D721Med (cell line): Measurements from ENCODE around the gene RUNX3.

Experiments
- DNase-seq: peaks from one replicate; pipeline ENCODE4 v3.0.0; 2011; ENCODE audit warnings: low spot score; ENCODE audit not compliant: insufficient read length
- FAIRE-seq: peaks from 2 replicates; lab custom pipeline; 2011; peaks lifted over from hg19 to GRCh38; lab: Jason Lieb, UNC
- TF ChIP-seq, protein P1 (sequence below): IDR thresholded peaks from 2 replicates; pipeline ENCODE4 v1.5.1; 2012; ENCODE audit warnings: mild to moderate bottlenecking, control low read depth; ENCODE audit not compliant: insufficient read depth; ENCODE audit errors: missing control alignments

RUNX3 gene

DNA sequence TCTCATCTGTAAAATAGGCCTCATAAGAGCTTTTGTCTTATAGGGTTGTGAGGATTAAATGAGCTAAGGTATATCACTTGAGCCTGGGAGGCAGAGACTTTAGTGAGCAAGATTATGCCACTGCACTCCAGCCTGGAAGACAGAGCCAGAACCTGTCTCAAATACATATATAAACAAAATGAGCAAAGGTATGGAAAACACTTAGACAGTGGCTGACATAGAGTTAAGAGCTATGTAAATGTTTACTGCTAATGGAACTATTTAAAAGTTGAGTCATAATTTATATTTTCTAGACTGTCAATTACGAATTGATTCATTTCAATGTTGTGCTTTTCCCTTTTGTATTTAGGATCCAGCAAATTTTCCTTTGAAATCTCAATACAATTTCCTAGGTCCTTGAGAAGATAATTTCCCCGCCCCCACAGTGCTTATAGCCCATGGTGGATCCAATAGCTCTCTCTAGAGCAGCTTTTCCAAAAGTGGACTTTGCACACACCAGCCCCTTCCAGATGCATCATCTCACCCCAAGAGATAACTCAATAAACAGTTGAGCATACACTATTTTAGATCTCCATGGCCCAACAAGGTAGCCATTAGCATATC lies 21.8 kb upstream of the RUNX3 start:
- FAIRE-seq (no peak), DNase-seq (no peak)
- TF ChIP-seq, protein P1, sequence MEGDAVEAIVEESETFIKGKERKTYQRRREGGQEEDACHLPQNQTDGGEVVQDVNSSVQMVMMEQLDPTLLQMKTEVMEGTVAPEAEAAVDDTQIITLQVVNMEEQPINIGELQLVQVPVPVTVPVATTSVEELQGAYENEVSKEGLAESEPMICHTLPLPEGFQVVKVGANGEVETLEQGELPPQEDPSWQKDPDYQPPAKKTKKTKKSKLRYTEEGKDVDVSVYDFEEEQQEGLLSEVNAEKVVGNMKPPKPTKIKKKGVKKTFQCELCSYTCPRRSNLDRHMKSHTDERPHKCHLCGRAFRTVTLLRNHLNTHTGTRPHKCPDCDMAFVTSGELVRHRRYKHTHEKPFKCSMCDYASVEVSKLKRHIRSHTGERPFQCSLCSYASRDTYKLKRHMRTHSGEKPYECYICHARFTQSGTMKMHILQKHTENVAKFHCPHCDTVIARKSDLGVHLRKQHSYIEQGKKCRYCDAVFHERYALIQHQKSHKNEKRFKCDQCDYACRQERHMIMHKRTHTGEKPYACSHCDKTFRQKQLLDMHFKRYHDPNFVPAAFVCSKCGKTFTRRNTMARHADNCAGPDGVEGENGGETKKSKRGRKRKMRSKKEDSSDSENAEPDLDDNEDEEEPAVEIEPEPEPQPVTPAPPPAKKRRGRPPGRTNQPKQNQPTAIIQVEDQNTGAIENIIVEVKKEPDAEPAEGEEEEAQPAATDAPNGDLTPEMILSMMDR, result no peak

DNA sequence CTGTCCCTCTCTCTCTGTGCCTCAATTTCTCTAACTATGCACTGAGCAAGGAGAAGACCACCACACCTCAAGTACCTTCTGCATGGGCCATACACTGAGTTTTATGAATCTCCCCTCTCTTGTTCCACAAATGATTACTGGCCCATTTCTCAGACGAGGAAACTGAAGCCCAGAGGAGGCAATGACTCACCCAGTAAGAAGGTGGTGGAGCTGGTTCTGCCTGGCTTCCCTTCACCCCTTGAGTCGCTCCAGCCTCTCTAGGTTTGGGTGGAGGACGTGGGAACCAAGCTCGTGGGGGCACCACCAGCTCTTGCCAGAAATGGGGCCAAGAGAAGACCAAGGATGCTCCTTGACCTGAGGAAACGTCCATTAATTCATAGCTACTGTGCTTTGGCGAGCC lies 21.3 kb upstream of the RUNX3 start:
- TF ChIP-seq, protein P1, result no peak
- no peak for DNase-seq
- no peak for FAIRE-seq

DNA sequence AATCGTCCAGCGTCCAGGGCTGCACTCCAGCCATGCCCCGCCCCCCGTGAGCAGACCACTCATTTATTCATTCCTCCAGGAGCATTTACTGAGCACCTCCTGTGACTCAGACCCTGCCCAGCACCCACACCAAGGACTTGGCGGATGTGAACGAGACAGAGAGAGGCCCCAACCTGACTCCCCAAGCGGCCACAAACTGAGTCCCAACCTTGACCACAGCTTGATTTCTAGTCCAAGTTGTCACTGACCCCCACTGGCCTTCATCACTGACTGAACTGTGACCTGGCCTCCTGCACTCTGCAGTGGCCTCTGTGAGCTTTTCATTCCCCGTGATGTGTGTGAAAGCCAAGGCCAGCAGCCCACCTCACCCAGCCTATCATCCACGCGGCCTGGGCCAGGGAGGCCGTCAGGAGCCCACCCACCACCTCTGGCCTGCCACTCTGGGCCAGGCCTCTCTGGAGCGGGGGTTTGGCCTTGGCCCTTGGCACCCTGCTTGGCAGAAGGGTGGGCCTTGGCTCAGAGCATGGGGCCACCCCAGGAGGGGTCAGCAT lies 19.3 kb upstream of the RUNX3 start:
- DNase-seq (no peak), FAIRE-seq (no peak)
- TF ChIP-seq, protein P1, result no peak

DNA sequence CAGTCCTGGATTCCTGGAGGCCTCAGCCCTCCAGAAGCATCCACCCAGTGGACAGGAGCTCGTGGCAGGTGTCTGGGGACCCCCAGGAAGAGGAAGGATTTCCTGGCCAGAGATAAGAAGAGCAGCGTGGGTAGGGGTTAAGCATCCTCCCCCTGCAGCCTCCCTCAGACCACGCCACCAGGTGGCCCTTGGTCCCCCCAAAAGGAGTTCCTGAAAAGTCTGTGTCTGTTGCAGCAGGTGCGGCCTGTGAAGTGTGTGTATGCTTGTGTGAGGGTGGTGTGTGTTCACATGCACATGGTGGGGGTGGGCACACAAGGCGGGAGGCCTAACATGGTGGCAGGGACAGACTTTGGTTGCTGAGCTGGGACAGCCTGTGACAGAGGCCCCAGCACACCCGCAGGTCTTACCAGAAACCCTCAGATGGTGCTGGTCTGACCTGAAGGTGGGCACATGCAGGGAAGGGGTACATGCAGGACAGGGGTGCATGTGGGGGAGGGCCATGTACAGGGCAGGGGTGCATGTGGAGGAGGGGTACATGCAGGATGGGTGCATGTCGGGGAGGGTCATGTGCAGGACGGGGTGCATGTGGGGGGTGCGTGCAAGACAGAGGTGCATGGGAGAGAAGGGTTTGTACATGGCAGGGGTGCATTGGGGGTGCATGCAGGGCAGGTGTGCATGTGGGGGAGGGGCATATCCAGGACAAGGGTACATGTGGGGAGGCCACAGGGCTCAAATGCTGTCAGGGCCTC lies 18.2 kb upstream of the RUNX3 start:
- TF ChIP-seq, protein P1, result no peak
- DNase-seq (no peak), FAIRE-seq (no peak)

DNA sequence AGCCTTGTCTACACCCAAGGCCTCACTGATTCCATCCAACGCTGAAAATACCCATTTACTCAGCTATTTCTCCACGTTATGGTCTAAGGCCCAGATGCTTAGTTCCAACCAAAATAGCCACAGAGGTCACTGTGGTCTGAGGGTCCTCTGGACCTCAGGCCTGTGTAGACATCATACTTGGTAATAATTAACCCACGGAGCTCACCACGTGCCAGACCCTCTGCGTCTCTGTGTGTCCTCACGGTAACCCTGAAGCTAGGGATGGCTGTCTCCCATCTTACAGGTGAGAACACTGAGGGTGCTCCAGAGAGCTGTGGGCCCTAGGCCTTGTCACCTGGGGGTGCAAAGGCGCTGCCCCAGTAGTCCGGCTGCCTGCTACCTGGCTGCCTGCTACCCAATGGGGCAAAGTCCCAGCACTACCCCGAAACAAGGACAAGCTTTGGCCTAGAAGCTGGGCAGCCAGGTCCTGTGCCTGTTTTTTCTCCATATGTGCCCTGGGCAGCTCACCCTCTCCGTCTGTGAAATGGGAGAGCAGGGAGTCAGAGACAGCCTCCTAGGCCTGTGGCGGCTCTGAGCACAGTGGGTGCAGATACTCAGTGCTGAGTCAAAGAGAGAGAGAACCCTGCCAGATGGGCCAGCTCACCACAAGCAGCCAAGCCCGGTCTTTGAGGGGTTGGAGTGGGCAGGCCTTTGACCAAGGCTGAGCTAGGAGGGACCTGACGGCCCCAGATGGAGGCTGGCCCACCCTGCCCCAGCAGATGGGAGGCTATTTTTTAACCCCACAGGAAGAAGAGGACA lies 17.0 kb upstream of the RUNX3 start:
- FAIRE-seq (no peak), DNase-seq (no peak)
- TF ChIP-seq, protein P1, result no peak

DNA sequence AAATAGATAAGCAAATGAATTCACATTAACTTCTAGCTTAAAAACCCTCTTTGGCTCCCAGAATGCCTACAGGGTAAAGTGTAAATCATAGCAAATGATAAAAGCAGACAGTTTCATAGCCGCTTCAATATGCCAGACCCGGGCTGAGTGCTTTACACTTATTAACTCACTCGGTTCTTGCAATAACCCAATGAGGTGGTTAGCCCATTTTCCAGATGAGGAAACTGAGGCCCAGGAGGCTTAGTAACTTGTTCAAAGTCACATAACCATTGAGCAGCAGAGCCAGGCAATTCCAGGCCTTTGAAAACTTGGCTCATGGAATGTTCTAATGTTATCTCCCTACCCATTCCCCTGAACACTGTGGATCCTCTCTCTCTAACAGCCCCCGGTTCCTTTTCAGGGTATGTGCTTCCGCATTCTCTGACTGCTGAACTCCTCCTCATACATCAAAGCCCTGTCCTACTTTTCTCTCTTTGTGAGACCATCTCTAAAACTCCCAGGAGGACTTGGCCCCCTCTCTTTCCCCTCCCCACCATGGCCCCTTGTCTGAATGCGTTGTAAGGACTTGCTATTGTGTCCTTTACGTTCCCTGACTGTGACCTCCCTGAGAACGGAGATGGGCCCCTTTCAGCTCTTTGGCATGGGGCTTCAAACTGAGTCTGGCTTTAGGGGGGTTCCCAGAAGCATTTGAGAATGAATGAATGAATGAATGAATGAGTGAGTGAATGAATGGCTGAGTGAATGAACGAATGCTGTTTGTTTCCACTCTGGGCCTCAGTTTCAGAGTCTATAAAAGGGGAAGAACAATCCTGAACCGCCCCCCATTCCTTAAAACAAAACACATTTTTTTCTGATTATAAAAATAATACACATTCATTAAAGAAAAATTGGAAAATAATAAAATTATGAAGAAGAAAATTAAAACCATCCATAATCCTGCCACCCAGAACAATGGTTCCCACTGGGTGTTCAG lies 15.6 kb upstream of the RUNX3 start:
- TF ChIP-seq, protein P1, result no peak
- DNase-seq (no peak), FAIRE-seq (no peak)
